ENCODE measurements around the gene ISLR.

GRCh38 chr15:74175271-74176191, 2.0 kb downstream of the ISLR start:
- TF ChIP-seq CTCF (IDR thresholded peaks at IDR 0.05 in 8 of 11, conservative IDR thresholded peaks at IDR 0.05 in 3 of 11) (no peak), POLR2A (IDR thresholded peaks at IDR 0.05) (no peak)
